Upper lobe of right lung (tissue), 1 donor: ENCODE results near the gene HTD2. TPM values are rescaled to one million over a fixed set of nuclear protein-coding genes. Genes with fewer than 3 reads are reported as not detected.
"Not testable (repeated sequence)": the region's sequence is repeated elsewhere in the genome, so short reads cannot be mapped to it uniquely, and the experiment has no call there.

ENCODE experiments used
- ATAC-seq: fragments of 200-7000 bp; cut with Tn5 transposase; one replicate; pipeline ENCODE4 v1.9.1; 2020; ENCODE audit warnings: mild to moderate bottlenecking, moderate library complexity
- DNase-seq: peaks from one replicate; pipeline ENCODE4 v3.0.0-alpha.2; 2020
- H3K27ac ChIP-seq: fragments of 200-600 bp; one replicate; pipeline ENCODE4 v1.8.0; 2022
- H3K27me3 ChIP-seq: fragments of 200-600 bp; one replicate; pipeline ENCODE4 v1.8.0; 2022; ENCODE audit warnings: mild to moderate bottlenecking
- H3K36me3 ChIP-seq: fragments of 200-600 bp; one replicate; pipeline ENCODE4 v1.8.0; 2022
- H3K4me1 ChIP-seq: fragments of 200-600 bp; one replicate; pipeline ENCODE4 v1.8.0; 2022
- H3K4me3 ChIP-seq: fragments of 200-600 bp; one replicate; pipeline ENCODE4 v1.8.0; 2022; ENCODE audit warnings: mild to moderate bottlenecking
- H3K9me3 ChIP-seq: fragments of 200-600 bp; one replicate; pipeline ENCODE4 v1.8.0; 2022
- CTCF ChIP-seq: fragments of 200-600 bp; IDR thresholded peaks from one replicate; pipeline ENCODE4 v1.8.0; 2022; ENCODE audit warnings: antibody characterized with exemption
- intact Hi-C: fragments of 100-400 bp; cut with DNase I; formaldehyde crosslinking; loops from one replicate; pipeline ENCODE4 v1.11.0; 2022
- total RNA-seq: library from RNA; stranded (reverse); fragmentation: NEBNext Ultra II Directional; extraction: Animal tissue kit (Norgen Biotek cat#: 25700); gene quantifications from one replicate; pipeline ENCODE4 v1.2.1, GENCODE V29; 2021
- donor health status: DM: no; HTN: yes; CAD: no; lungs with severe emphysema.

Gene HTD2
- total RNA-seq, 1 donor from 2014 or later: 6.2 TPM

- no peaks in the 10 kb centered on the region for H3K27me3 ChIP-seq
- DNase-seq (no peak), ATAC-seq (no peak)
- H3K27ac ChIP-seq: no peak overlapping the region
- intact Hi-C loops: loop anchor here (10.0 kb wide), 1 partner anchor 68 kb away; no protein-coding TSS in a partner anchor
- TF ChIP-seq CTCF: no peak
- H3K4me1 ChIP-seq: peaks cover 27% of the 10 kb centered on the region
- no peak overlapping the region for H3K4me3 ChIP-seq
- H3K9me3 ChIP-seq: no peaks in the 10 kb centered on the region
- H3K36me3 ChIP-seq: no peaks in the 10 kb centered on the region
These were observed 30.9 kb downstream of the HTD2 start for GRCh38 chr3:58337190-58337589.

- not testable (repeated sequence) for H3K4me3 ChIP-seq, ATAC-seq, DNase-seq, H3K27ac ChIP-seq, H3K27me3 ChIP-seq, H3K36me3 ChIP-seq, H3K9me3 ChIP-seq
- intact Hi-C loops: loop anchor here (10.0 kb wide), 1 partner anchor 66 kb away; no protein-coding TSS in a partner anchor
- peaks cover 18% of the 10 kb centered on the region for H3K4me1 ChIP-seq
These were observed 32.8 kb downstream of the HTD2 start for GRCh38 chr3:58339146-58339545.

GRCh38 chr3:58340594-58341244 is 34.4 kb downstream of the HTD2 start:
- intact Hi-C loops: no loop called here
- Histone ChIP-seq H3K9me3 (no peaks in the 10 kb centered on the region), H3K27ac (no peak overlapping the region), H3K36me3 (no peaks in the 10 kb centered on the region), H3K27me3 (no peaks in the 10 kb centered on the region), H3K4me3 (no peak overlapping the region), H3K4me1 (peaks cover 8% of the 10 kb centered on the region)
- DNase-seq (no peak), ATAC-seq (no peak)
- no peak for TF ChIP-seq CTCF

GRCh38 chr3:58341376-58341775 is 35.1 kb downstream of the HTD2 start:
- peaks cover under 1% of the 10 kb centered on the region for H3K4me1 ChIP-seq
- H3K36me3 ChIP-seq: no peaks in the 10 kb centered on the region

GRCh38 chr3:58342676-58343075 is 36.4 kb downstream of the HTD2 start:
- H3K4me1 ChIP-seq: no peaks in the 10 kb centered on the region
- intact Hi-C loops: no loop called here
- no peak for ATAC-seq

More at GRCh38 chr3:58341376-58341775, 35.1 kb downstream of the HTD2 start:
- intact Hi-C loops: no loop called here
- no peaks in the 10 kb centered on the region for H3K9me3 ChIP-seq
- H3K27me3 ChIP-seq: no peaks in the 10 kb centered on the region
- no peak overlapping the region for H3K27ac ChIP-seq
- TF ChIP-seq CTCF: no peak
- no peak overlapping the region for H3K4me3 ChIP-seq
- ATAC-seq (no peak), DNase-seq (no peak)

More at GRCh38 chr3:58342676-58343075, 36.4 kb downstream of the HTD2 start:
- Histone ChIP-seq H3K27me3 (no peaks in the 10 kb centered on the region), H3K9me3 (no peaks in the 10 kb centered on the region), H3K36me3 (no peaks in the 10 kb centered on the region), H3K4me3 (no peak overlapping the region), H3K27ac (no peak overlapping the region)
- DNase-seq: no peak
- no peak for TF ChIP-seq CTCF
